Mesenchymal stem cell (in vitro differentiated cells and primary cell): ENCODE measurements around the gene LCMT1.

Experiments used
- DNase-seq: peaks from one replicate; pipeline ENCODE4 v3.0.0-alpha.2; 2013
- H2AFZ ChIP-seq: one replicate; pipeline ENCODE4 v1.6.1; 2013; ENCODE audit warnings: low read depth, mild to moderate bottlenecking, control low read depth, inconsistent platforms, low read length, moderate library complexity
- H2AK5ac ChIP-seq: 2 replicates; pipeline ENCODE4 v1.6.1; 2013; ENCODE audit warnings: low read length, moderate library complexity, mild to moderate bottlenecking, inconsistent platforms; ENCODE audit not compliant: severe bottlenecking
- H2BK120ac ChIP-seq: one replicate; pipeline ENCODE4 v1.6.1; 2013; ENCODE audit warnings: low read depth, mild to moderate bottlenecking, inconsistent platforms, low read length, moderate library complexity
- H2BK12ac ChIP-seq, 2 experiments: one replicate each; pipeline ENCODE4 v1.6.1; 2013; ENCODE audit warnings: inconsistent platforms in 2 of 2, low read length in 2 of 2, mild to moderate bottlenecking in 2 of 2, moderate library complexity in 2 of 2, control low read depth in 1 of 2
- H2BK15ac ChIP-seq: one replicate; pipeline ENCODE4 v1.6.1; 2013; ENCODE audit warnings: mild to moderate bottlenecking, low read depth, inconsistent platforms; ENCODE audit not compliant: poor library complexity, severe bottlenecking
- H2BK5ac ChIP-seq: 2 replicates; pipeline ENCODE4 v1.6.1; 2013; ENCODE audit warnings: low read depth, mild to moderate bottlenecking, low read length, control low read depth, inconsistent platforms; ENCODE audit not compliant: poor library complexity, severe bottlenecking
- H3K14ac ChIP-seq, 2 experiments: one replicate each; pipeline ENCODE4 v1.6.1; 2013; ENCODE audit warnings: inconsistent platforms in 2 of 2, low read length in 2 of 2, control low read depth in 1 of 2, mild to moderate bottlenecking in 1 of 2, moderate library complexity in 1 of 2
- H3K18ac ChIP-seq, 2 experiments: one replicate each; pipeline ENCODE4 v1.6.1; 2013; ENCODE audit warnings: inconsistent platforms in 2 of 2, low read length in 2 of 2, control low read depth in 1 of 2, low read depth in 1 of 2, mild to moderate bottlenecking in 1 of 2
- H3K23ac ChIP-seq, 2 experiments: one replicate each; pipeline ENCODE4 v1.6.1; 2013; ENCODE audit warnings: inconsistent platforms in 2 of 2, low read length in 2 of 2, mild to moderate bottlenecking in 2 of 2, moderate library complexity in 2 of 2, control low read depth in 1 of 2
- H3K27ac ChIP-seq: 2 replicates; pipeline ENCODE4 v1.5.1; 2013; ENCODE audit warnings: mild to moderate bottlenecking, moderate library complexity, low read length, control low read depth, inconsistent platforms; ENCODE audit not compliant: poor library complexity, severe bottlenecking
- H3K27me3 ChIP-seq, 2 experiments: 2 replicates each; pipeline versions ENCODE4 v1.6.1 to v1.7.0; 2013; ENCODE audit warnings: low read length in 2 of 2, mild to moderate bottlenecking in 2 of 2, moderate library complexity in 2 of 2, control low read depth in 1 of 2, inconsistent platforms in 1 of 2; ENCODE audit not compliant: control insufficient read depth in 1 of 2, insufficient read depth in 1 of 2
- H3K36me3 ChIP-seq, 2 experiments: 2 replicates each; pipeline versions ENCODE4 v1.6.1 to v1.7.0; 2013; ENCODE audit warnings: low read length in 2 of 2, control low read depth in 1 of 2, inconsistent platforms in 1 of 2, low read depth in 1 of 2, mild to moderate bottlenecking in 1 of 2; ENCODE audit not compliant: insufficient read depth in 2 of 2, control insufficient read depth in 1 of 2
- H3K4ac ChIP-seq, 2 experiments: one replicate each; pipeline ENCODE4 v1.6.1; 2013; ENCODE audit warnings: inconsistent platforms in 2 of 2, low read length in 2 of 2, mild to moderate bottlenecking in 2 of 2, moderate library complexity in 2 of 2, control low read depth in 1 of 2, low read depth in 1 of 2
- H3K4me1 ChIP-seq: 2 replicates; pipeline ENCODE4 v1.6.1; 2013; ENCODE audit warnings: low read depth, low read length, control low read depth; ENCODE audit not compliant: control insufficient read depth, insufficient read depth
- H3K4me2 ChIP-seq: 2 replicates; pipeline ENCODE4 v1.6.1; 2013; ENCODE audit warnings: low read length, mild to moderate bottlenecking, inconsistent platforms; ENCODE audit not compliant: poor library complexity, severe bottlenecking
- H3K4me3 ChIP-seq, 2 experiments: 2 replicates each; pipeline versions ENCODE4 v1.5.1 to v1.7.0; 2013; ENCODE audit warnings: low read length in 2 of 2, mild to moderate bottlenecking in 2 of 2, control low read depth in 1 of 2, low read depth in 1 of 2; ENCODE audit not compliant: insufficient read depth in 1 of 2
- H3K79me1 ChIP-seq: replicated peaks from 2 replicates; pipeline ENCODE4 v1.6.1; 2013; ENCODE audit warnings: mild to moderate bottlenecking, control low read depth, low read length, inconsistent platforms; ENCODE audit not compliant: poor library complexity, severe bottlenecking
- H3K9ac ChIP-seq: 2 replicates; pipeline ENCODE4 v1.7.0; 2013; ENCODE audit warnings: mild to moderate bottlenecking, low read length, moderate library complexity
- H3K9me3 ChIP-seq: 2 replicates; pipeline ENCODE4 v1.7.0; 2013; ENCODE audit warnings: mild to moderate bottlenecking, low read length; ENCODE audit not compliant: control insufficient read depth
- H4K8ac ChIP-seq: one replicate; pipeline ENCODE4 v1.6.1; 2013; ENCODE audit warnings: inconsistent platforms, mild to moderate bottlenecking, low read length, moderate library complexity
- H4K91ac ChIP-seq: one replicate; pipeline ENCODE4 v1.6.1; 2013; ENCODE audit warnings: mild to moderate bottlenecking, low read length, inconsistent platforms
- WGBS: methylation state at CpG from one replicate; pipeline ENCODE4 v1.1.7; 2013; ENCODE audit warnings: mixed read lengths; 5-methylcytosine and 5-hydroxymethylcytosine counted together

LCMT1 gene

DNA sequence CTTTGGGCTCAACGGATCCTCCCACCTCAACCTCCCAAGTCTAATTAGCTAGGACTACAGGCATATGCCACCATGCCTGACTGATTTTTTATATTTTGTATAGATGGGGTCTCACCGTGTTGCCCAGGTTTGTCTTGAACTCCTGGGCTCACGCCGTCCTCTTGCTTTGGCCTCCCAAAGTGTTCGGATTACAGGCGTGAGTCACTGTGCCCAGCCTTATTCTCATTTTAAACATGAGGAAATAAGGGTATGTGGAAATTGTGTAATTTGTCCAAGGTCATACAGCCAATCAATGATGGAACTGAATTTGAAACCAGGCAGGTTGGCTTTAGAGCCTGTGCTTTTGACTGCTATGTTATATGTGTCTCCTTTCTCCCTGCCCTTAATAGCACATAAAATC is 77.8 kb downstream of the LCMT1 start:
- Histone ChIP-seq H3K23ac (no peak overlapping the region), H3K9me3 (no peaks in the 10 kb centered on the region), H2BK15ac (no peak overlapping the region), H4K8ac (no peak overlapping the region), H2BK12ac (no peak overlapping the region), H3K4me3 (no peak overlapping the region), H3K27me3 (no peaks in the 10 kb centered on the region), H2AK5ac (no peak overlapping the region), H3K9ac (no peak overlapping the region), H3K4me1 (no peaks in the 10 kb centered on the region), H3K14ac (no peak overlapping the region), H3K79me1 (no peaks in the 10 kb centered on the region), H3K27ac (no peak overlapping the region), H3K4me2 (no peak overlapping the region), H2BK120ac (no peak overlapping the region), H4K91ac (no peak overlapping the region), H2AFZ (no peak overlapping the region), H2BK5ac (no peak overlapping the region), H3K18ac (no peak overlapping the region), H3K4ac (no peak overlapping the region), H3K36me3 (no peaks in the 10 kb centered on the region)
- 97% methylated on average over 5 of the region's 6 CpGs for WGBS
- DNase-seq, result no peak

- H4K8ac ChIP-seq, result no peak overlapping the region
- no peak overlapping the region for H3K4me2 ChIP-seq
- no peak overlapping the region for H2AK5ac ChIP-seq
- H3K14ac ChIP-seq, result no peak overlapping the region
- no peaks in the 10 kb centered on the region for H3K27me3 ChIP-seq
- H4K91ac ChIP-seq, result no peak overlapping the region
- no peak overlapping the region for H3K27ac ChIP-seq
- no peaks in the 10 kb centered on the region for H3K4me1 ChIP-seq
- no peak overlapping the region for H3K4me3 ChIP-seq
- H2BK5ac ChIP-seq, result no peak overlapping the region
- H2BK15ac ChIP-seq, result no peak overlapping the region
- no peak overlapping the region for H3K4ac ChIP-seq
- no peak overlapping the region for H3K9ac ChIP-seq
- no peaks in the 10 kb centered on the region for H3K9me3 ChIP-seq
- no peaks in the 10 kb centered on the region for H3K36me3 ChIP-seq
- no peak overlapping the region for H3K23ac ChIP-seq
- no peak overlapping the region for H2BK12ac ChIP-seq
- H2BK120ac ChIP-seq, result no peak overlapping the region
- no peaks in the 10 kb centered on the region for H3K79me1 ChIP-seq
- no peak overlapping the region for H3K18ac ChIP-seq
- H2AFZ ChIP-seq, result no peak overlapping the region
- DNase-seq, result no peak
- 69% methylated on average over 6 of the region's 6 CpGs for WGBS
These were observed 80.6 kb downstream of the LCMT1 start for GRCh38 chr16:25192096-25192495.

DNA sequence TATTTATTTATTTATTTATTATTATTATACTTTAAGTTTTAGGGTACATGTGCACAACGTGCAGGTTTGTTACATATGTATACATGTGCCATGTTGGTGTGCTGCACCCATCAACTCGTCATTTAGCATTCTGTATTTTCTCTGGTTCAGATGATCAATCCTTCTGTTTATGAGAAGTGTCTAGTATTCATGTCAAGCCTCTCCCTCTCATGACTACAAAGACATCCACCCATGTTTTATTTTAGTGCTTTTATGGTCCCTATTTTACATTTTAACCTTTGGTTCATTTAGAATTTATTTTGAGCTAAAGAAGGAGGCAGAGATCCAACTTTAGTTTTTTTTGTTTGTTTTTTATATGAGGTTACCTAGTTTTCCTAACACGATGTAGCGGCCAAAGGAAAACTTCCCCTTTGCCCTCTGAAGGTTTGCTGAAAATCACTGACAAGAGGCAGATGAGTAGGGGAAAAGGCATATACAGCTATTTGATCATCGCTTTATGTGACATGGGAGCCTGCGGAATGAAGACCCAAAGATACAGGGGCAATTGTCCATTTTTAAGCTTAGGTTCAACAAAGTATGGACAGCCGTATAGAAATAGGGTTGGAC is 82.8 kb downstream of the LCMT1 start:
- H2BK12ac ChIP-seq, result no peak overlapping the region
- H4K8ac ChIP-seq, result no peak overlapping the region
- no peaks in the 10 kb centered on the region for H3K9me3 ChIP-seq
- no peaks in the 10 kb centered on the region for H3K4me1 ChIP-seq
- no peak overlapping the region for H3K9ac ChIP-seq
- H3K4ac ChIP-seq, result no peak overlapping the region
- H3K14ac ChIP-seq, result no peak overlapping the region
- no peak overlapping the region for H2AK5ac ChIP-seq
- DNase-seq, result no peak
- no peak overlapping the region for H2BK120ac ChIP-seq
- no peak overlapping the region for H3K27ac ChIP-seq
- no peaks in the 10 kb centered on the region for H3K79me1 ChIP-seq
- H2BK15ac ChIP-seq, result no peak overlapping the region
- H3K23ac ChIP-seq, result no peak overlapping the region
- no peaks in the 10 kb centered on the region for H3K27me3 ChIP-seq
- H3K18ac ChIP-seq, result no peak overlapping the region
- H3K36me3 ChIP-seq, result no peaks in the 10 kb centered on the region
- H3K4me2 ChIP-seq, result no peak overlapping the region
- no peak overlapping the region for H2BK5ac ChIP-seq
- H2AFZ ChIP-seq, result no peak overlapping the region
- no peak overlapping the region for H3K4me3 ChIP-seq
- H4K91ac ChIP-seq, result no peak overlapping the region
- 77% methylated on average over 6 of the region's 7 CpGs for WGBS

DNA sequence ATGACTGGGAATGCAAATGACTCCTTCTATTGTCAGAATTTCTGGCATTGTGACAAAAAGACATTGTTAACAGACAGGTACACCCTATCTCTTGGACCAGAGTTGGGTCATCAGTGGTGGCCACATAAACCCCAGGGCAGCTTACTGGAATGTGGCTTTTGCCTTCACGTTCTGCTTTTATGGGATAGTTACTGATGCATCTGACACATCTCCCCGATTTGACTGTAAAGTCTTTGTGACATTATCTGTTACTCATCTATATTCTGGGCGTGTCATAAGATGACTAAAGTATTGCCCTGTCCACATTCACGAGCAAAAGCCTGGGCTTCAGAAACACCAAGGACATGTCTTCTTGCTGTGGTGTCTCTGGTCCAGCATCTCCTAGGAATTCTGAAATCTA is 86.5 kb downstream of the LCMT1 start:
- Histone ChIP-seq H2BK15ac (no peak overlapping the region), H3K4me3 (no peak overlapping the region), H3K9ac (no peak overlapping the region), H3K79me1 (no peaks in the 10 kb centered on the region), H2BK120ac (no peak overlapping the region), H4K8ac (no peak overlapping the region), H3K18ac (no peak overlapping the region), H3K4ac (no peak overlapping the region), H3K36me3 (no peaks in the 10 kb centered on the region), H3K27me3 (no peaks in the 10 kb centered on the region), H3K4me1 (no peaks in the 10 kb centered on the region), H3K9me3 (no peaks in the 10 kb centered on the region), H3K23ac (no peak overlapping the region), H2BK5ac (no peak overlapping the region), H3K14ac (no peak overlapping the region), H2AFZ (no peak overlapping the region), H3K4me2 (no peak overlapping the region), H3K27ac (no peak overlapping the region), H4K91ac (no peak overlapping the region), H2BK12ac (no peak overlapping the region), H2AK5ac (no peak overlapping the region)
- no peak for DNase-seq
- WGBS, result 77% methylated on average over 4 of the region's 4 CpGs
